ENCODE data around the gene MORC1. TPM values are rescaled to one million over a fixed set of nuclear protein-coding genes. Genes with fewer than 3 reads are reported as not detected.

Gene MORC1
- polyA plus RNA-seq, 1 donor (not counting 4 experiments of a cell fraction or from before 2014, with no cell fraction given): not detected

GRCh38 chr3:109098079-109098644 is 19.8 kb downstream of the MORC1 start:
- no peak for DNase-seq (ENCODE audit: low read depth, low spot score)
- FAIRE-seq: no peak
- TF ChIP-seq CTCF (optimal IDR thresholded peaks at IDR 0.05 in 1 of 3, IDR thresholded peaks at IDR 0.05 in 1 of 3, conservative IDR thresholded peaks at IDR 0.05 in 1 of 3; ENCODE audit: extremely low read depth in 1 of 3, insufficient read depth in 2 of 3, low read length in 3 of 3) (peak; percentile 20 to 56 (median 50)), EZH2 (IDR thresholded peaks at IDR 0.05; ENCODE audit: low read length) (no peak)

GRCh38 chr3:109095166-109095565 is 22.8 kb downstream of the MORC1 start:
- H3K79me2 ChIP-seq (ENCODE audit: control insufficient read depth, insufficient read depth, low read length): no peaks in the 10 kb centered on the region
- TF ChIP-seq EZH2 (IDR thresholded peaks at IDR 0.05; ENCODE audit: low read length) (no peak), CTCF (optimal IDR thresholded peaks at IDR 0.05 in 1 of 3, IDR thresholded peaks at IDR 0.05 in 1 of 3, conservative IDR thresholded peaks at IDR 0.05 in 1 of 3; ENCODE audit: extremely low read depth in 1 of 3, insufficient read depth in 2 of 3, low read length in 3 of 3) (no peak)
- H4K20me1 ChIP-seq (ENCODE audit: control insufficient read depth, extremely low read depth, insufficient read depth, low read length): no peaks in the 10 kb centered on the region
- H3K9me3 ChIP-seq (ENCODE audit: control insufficient read depth, low read depth, low read length): no peaks in the 10 kb centered on the region
- H2AFZ ChIP-seq (ENCODE audit: control insufficient read depth, low read length): no peak overlapping the region
- H3K27ac ChIP-seq (ENCODE audit: control insufficient read depth, insufficient read depth, low read length): no peak overlapping the region
- no peak overlapping the region for H3K9ac ChIP-seq (ENCODE audit: control insufficient read depth, extremely low read depth, insufficient read depth, low read length)
- no peaks in the 10 kb centered on the region for H3K27me3 ChIP-seq (ENCODE audit: control insufficient read depth, extremely low read depth, insufficient read depth, low read length)
- H3K4me1 ChIP-seq (ENCODE audit: control insufficient read depth, extremely low read depth, insufficient read depth, low read length): no peaks in the 10 kb centered on the region
- no peak for DNase-seq (ENCODE audit: low read depth, low spot score)
- FAIRE-seq: no peak
- H3K4me3 ChIP-seq (ENCODE audit: control insufficient read depth in 2 of 3, extremely low read depth in 1 of 3, insufficient read depth in 2 of 3, low read depth in 1 of 3, low read length in 3 of 3): no peak overlapping the region
- H3K4me2 ChIP-seq (ENCODE audit: control insufficient read depth, extremely low read depth, insufficient read depth, low read depth, low read length): no peak overlapping the region
- dilution Hi-C loops (cut with MboI; ENCODE audit: extremely low pct_ligation_motif_present, low sequenced_read_pairs): no loop called here
- no peaks in the 10 kb centered on the region for H3K36me3 ChIP-seq (ENCODE audit: control insufficient read depth in 2 of 2, extremely low read depth in 1 of 2, insufficient read depth in 2 of 2, low read length in 2 of 2)
- no peaks in the 10 kb centered on the region for H3K9me1 ChIP-seq (ENCODE audit: control insufficient read depth, extremely low read depth, insufficient read depth, low read length)

More at GRCh38 chr3:109098079-109098644, 19.8 kb downstream of the MORC1 start:
- dilution Hi-C loops (cut with MboI; ENCODE audit: extremely low pct_ligation_motif_present, low sequenced_read_pairs): no loop called here
- Histone ChIP-seq H3K9ac (ENCODE audit: control insufficient read depth, extremely low read depth, insufficient read depth, low read length) (no peak overlapping the region), H3K79me2 (ENCODE audit: control insufficient read depth, insufficient read depth, low read length) (no peaks in the 10 kb centered on the region), H2AFZ (ENCODE audit: control insufficient read depth, low read length) (no peak overlapping the region), H3K4me1 (ENCODE audit: control insufficient read depth, extremely low read depth, insufficient read depth, low read length) (no peaks in the 10 kb centered on the region), H3K27ac (ENCODE audit: control insufficient read depth, insufficient read depth, low read length) (no peak overlapping the region), H3K4me2 (ENCODE audit: control insufficient read depth, extremely low read depth, insufficient read depth, low read depth, low read length) (no peak overlapping the region), H3K36me3 (ENCODE audit: control insufficient read depth in 2 of 2, extremely low read depth in 1 of 2, insufficient read depth in 2 of 2, low read length in 2 of 2) (no peaks in the 10 kb centered on the region), H3K4me3 (ENCODE audit: control insufficient read depth in 2 of 3, extremely low read depth in 1 of 3, insufficient read depth in 2 of 3, low read depth in 1 of 3, low read length in 3 of 3) (no peak overlapping the region), H3K27me3 (ENCODE audit: control insufficient read depth, extremely low read depth, insufficient read depth, low read length) (no peaks in the 10 kb centered on the region), H3K9me1 (ENCODE audit: control insufficient read depth, extremely low read depth, insufficient read depth, low read length) (no peaks in the 10 kb centered on the region), H3K9me3 (ENCODE audit: control insufficient read depth, low read depth, low read length) (no peaks in the 10 kb centered on the region), H4K20me1 (ENCODE audit: control insufficient read depth, extremely low read depth, insufficient read depth, low read length) (no peaks in the 10 kb centered on the region)
